ENCODE results near the gene PKD1. TPM values are rescaled to one million over a fixed set of nuclear protein-coding genes. Genes with fewer than 3 reads are reported as not detected.

The PKD1 gene
- total RNA-seq, 2 donors from 2014 or later = 66.4 to 145 TPM

- peaks cover 4 to 10% of the 10 kb centered on the region in 2 donors for H3K4me1 Mint-ChIP-seq (ENCODE audit: low read depth in 2 of 2)
- no peaks in the 10 kb centered on the region for H3K9me3 Mint-ChIP-seq
- DNase-seq (ENCODE audit: low spot score) = no peak
- no peak for ATAC-seq
- no peaks in the 10 kb centered on the region for H3K36me3 Mint-ChIP-seq
- no peaks in the 10 kb centered on the region for H3K27me3 Mint-ChIP-seq
- H3K27ac Mint-ChIP-seq = no peak overlapping the region
- H3K4me3 Mint-ChIP-seq = no peak overlapping the region
These were observed 27.0 kb upstream of the PKD1 start for GRCh38 chr16:2162676-2163118.

DNA sequence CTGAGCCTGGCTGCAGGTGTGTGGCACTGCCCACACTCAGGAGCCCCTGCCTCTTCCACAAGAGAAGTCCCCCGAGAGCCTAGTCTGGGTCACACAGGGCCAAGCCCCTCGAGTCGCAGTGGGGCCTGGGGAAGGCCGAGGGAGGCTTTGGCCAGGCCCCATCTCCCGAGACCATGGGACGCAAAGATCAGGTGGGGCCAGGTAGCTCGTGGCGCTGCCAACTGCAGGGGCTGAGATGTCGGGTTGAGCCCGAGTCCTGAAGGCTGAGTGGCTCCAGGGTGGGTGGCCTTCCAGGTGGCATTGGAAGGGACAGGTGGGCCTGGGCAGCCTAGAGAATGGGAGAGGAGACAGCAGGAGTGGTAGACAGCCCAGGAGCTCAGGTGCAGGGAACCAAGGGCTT is 26.2 kb upstream of the PKD1 start:
- DNase-seq (ENCODE audit: low spot score) (no peak), ATAC-seq (peak in 1 of 2 donors; percentile 3)
- Mint-ChIP-seq H3K9me3 (no peaks in the 10 kb centered on the region), H3K36me3 (no peaks in the 10 kb centered on the region), H3K4me1 (ENCODE audit: low read depth in 2 of 2) (peaks cover 12 to 15% of the 10 kb centered on the region in 2 donors), H3K4me3 (no peak overlapping the region), H3K27ac (no peak overlapping the region), H3K27me3 (no peaks in the 10 kb centered on the region)

- Mint-ChIP-seq H3K36me3 (no peaks in the 10 kb centered on the region), H3K9me3 (no peaks in the 10 kb centered on the region), H3K4me1 (ENCODE audit: low read depth in 2 of 2) (peaks cover 21 to 22% of the 10 kb centered on the region in 2 donors), H3K27me3 (no peaks in the 10 kb centered on the region), H3K4me3 (no peak overlapping the region), H3K27ac (no peak overlapping the region)
- ATAC-seq (no peak), DNase-seq (ENCODE audit: low spot score) (no peak)
These were observed 25.3 kb upstream of the PKD1 start for GRCh38 chr16:2160915-2161551.

GRCh38 chr16:2159175-2159838 is 23.6 kb upstream of the PKD1 start:
- no peak for DNase-seq (ENCODE audit: low spot score)
- no peak for ATAC-seq
- H3K9me3 Mint-ChIP-seq = no peaks in the 10 kb centered on the region

DNA sequence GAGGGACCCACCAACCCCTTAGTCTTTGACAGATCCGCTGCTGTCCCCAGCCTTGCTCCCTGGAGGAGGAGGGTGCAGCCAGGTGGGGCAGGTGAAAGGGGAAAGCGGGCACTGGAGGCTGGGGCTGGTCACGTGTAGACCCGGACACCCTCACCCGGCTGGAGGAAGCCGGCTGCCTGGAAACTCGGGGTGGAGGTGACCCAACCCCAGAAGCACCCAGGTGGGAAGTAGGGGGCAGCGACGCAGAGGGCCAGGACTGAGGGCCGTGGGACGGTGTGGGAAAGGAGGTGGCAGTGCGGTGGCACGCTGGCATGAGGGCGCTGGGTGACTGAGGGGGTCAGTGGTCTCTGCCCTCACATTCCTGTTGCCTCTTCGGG is 22.6 kb upstream of the PKD1 start:
- Mint-ChIP-seq H3K27me3 (no peaks in the 10 kb centered on the region), H3K36me3 (no peaks in the 10 kb centered on the region), H3K4me1 (ENCODE audit: low read depth in 2 of 2) (peaks cover 32 to 38% of the 10 kb centered on the region in 2 donors), H3K4me3 (no peak overlapping the region), H3K27ac (peak overlapping the region in 1 of 2 donors; percentile 51), H3K9me3 (no peaks in the 10 kb centered on the region)
- ATAC-seq (no peak), DNase-seq (ENCODE audit: low spot score) (no peak)

More at GRCh38 chr16:2159175-2159838, 23.6 kb upstream of the PKD1 start:
- Mint-ChIP-seq H3K4me1 (ENCODE audit: low read depth in 2 of 2) (peaks cover 26 to 30% of the 10 kb centered on the region in 2 donors), H3K27me3 (no peaks in the 10 kb centered on the region), H3K36me3 (no peaks in the 10 kb centered on the region), H3K4me3 (no peak overlapping the region), H3K27ac (no peak overlapping the region)

DNA sequence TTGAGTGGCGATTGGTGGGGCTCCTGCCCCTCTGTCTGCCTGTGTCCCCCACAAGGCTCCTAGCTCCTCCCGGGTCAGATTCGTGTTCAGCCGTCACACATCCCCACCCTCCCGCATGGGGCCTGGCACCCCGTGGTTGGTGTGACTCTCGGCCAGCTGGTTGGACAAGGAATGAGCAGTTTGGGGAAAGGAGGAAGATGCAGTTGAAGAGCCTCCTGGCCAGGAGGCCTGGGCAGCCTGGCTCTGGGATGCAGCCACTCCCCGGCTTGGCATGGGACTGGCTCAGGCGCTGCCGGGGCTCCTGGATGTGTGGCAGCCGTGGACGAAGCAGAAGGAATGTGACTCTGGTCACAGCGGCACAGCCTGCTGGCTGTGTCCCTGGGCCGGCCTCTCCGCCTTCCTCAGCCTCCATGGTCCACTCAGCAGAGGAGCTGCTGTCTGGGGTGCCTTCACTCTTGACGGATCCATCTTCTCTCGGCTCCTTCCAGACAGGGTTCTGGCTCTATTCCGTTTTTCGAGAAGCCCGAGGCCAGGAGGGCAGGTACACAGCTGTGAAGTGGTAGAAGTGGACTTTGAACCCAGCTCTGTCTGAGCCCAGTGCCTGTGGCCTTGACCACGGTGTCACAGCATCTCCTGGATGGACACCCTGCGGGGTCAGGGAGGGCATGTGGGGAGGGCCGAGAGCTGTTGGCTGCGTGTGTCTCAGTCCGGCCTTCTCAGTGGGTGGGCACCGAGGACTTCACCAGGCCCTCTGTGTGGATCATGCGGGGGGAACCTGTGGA is 22.0 kb upstream of the PKD1 start:
- H3K27me3 Mint-ChIP-seq = no peaks in the 10 kb centered on the region

DNA sequence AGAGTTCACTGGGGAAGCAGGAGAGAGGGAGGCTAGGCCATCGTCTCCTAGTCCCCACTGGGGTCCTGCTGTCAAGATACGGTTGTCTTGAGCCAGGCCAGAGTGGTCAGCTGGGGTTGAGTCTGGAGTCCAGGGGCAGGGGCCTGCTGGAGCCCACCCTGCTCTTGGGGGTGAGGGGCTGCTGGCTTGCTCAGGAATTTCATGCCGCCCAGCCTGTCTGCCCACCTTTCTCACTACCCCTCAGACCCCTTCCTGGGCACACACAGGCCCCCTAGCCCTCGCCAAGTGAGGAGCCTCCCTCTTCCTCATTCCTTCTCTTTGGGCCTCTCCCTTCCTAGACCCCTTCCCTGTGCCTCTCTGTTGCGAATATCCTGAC is 21.1 kb upstream of the PKD1 start:
- Mint-ChIP-seq H3K9me3 (no peaks in the 10 kb centered on the region), H3K36me3 (no peaks in the 10 kb centered on the region), H3K27ac (peak overlapping the region; percentile 70 to 83), H3K27me3 (no peaks in the 10 kb centered on the region), H3K4me1 (ENCODE audit: low read depth in 2 of 2) (peaks cover 32 to 36% of the 10 kb centered on the region in 2 donors), H3K4me3 (peak overlapping the region; percentile 95)
- ATAC-seq = no peak
- DNase-seq (ENCODE audit: low spot score) = no peak

More for the DNA sequence above, 22.0 kb upstream of the PKD1 start:
- Mint-ChIP-seq H3K4me3 (peak overlapping the region; percentile 95), H3K27ac (peak overlapping the region; percentile 70 to 83), H3K4me1 (ENCODE audit: low read depth in 2 of 2) (peaks cover 32 to 38% of the 10 kb centered on the region in 2 donors), H3K9me3 (no peaks in the 10 kb centered on the region), H3K36me3 (no peaks in the 10 kb centered on the region)
- DNase-seq (ENCODE audit: low spot score) = no peak
- ATAC-seq = no peak

DNA sequence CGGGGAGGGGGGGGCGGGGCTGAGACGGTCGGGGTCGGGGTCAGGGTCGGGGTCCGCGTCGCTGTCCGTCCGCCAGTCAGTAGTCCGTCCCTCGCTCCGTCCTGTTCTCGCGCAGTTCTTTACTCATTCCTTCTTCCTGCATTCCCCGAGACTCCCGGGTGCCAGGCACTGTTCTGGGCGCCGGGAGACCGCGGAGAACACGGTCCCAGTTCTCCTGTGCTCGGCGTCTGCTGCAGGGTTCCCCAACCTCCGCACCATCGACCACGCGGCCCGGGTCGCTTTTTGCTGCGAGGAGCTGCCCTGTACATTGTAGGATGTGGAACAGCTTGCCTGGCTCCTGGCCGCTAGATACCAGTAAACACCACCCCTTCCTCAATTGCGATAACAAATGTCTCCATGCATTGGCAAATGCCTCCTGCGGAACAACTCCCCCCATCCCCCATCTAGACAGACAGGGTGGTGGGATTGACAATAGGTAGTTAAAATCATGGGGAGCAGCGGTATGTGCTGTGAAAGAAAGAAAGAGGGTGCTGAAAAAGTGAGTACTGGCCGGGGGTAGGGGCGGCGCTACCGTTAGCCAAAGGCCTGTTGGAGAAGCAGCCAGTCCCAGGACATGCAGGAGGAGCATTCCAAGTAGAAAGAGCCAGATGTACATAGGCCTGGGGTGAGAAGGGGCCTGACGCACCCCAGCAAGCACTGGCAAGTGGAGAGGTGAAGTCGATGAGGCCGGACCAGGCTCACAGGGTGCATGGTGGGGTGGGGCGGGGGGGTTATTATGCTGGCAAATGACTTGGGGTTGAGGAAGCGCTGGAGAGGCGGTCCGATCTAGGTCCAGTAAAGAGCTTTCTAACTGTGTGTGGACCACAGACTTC is 20.5 kb upstream of the PKD1 start:
- H3K27ac Mint-ChIP-seq = peak overlapping the region; percentile 70 to 83
- no peak for DNase-seq (ENCODE audit: low spot score)
- peak overlapping the region; percentile 95 for H3K4me3 Mint-ChIP-seq
- H3K27me3 Mint-ChIP-seq = no peaks in the 10 kb centered on the region
- peaks cover 32 to 38% of the 10 kb centered on the region in 2 donors for H3K4me1 Mint-ChIP-seq (ENCODE audit: low read depth in 2 of 2)
- no peaks in the 10 kb centered on the region for H3K9me3 Mint-ChIP-seq
- ATAC-seq = no peak
- H3K36me3 Mint-ChIP-seq = peaks cover 2% of the 10 kb centered on the region

DNA sequence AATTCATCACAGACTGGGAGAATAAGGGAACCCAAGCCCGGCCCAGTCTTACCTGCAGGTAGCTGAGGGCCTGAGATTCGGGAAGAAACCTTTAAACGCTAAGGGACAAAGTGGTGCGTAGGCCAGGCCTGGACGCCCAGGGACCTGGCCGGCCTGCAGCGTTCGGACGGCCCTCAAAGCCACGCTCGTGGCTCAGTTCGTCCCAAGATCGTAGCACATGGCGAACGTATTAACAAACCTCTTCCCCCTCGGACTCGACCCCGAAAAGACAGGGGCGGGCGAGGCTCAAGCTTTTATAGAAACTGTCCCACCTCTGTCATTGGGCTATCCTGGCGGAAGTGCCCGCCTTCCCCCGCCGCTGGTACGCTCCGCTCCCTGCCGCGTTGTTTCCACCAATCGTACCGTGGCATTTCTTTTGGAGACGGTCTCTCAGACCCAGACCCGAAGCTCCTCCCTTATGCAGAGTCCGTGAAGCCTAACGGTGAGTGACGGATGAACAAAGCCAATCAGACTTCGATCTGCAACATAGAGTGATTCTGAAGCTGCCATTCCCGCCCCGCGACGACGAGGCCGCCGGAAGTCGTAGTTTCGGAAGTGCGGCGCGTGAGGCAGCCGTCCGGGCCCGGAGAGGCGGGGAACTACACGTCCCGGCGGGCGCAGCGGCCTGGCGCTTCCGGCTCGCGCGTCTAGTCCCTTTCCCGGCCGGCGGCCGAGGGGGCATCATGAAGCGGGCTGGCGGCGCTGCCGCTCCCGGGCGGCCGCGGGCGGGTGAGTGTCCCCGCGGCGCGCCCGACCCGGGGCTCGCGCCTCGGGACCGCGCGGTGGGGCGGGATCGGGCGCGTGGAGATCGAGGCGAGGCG is 19.6 kb upstream of the PKD1 start, which contains the start of gene TRAF7:
TRAF7 (plus strand) TSS at position 692 of the 860 bp plus-strand sequence. CDS start 8,139 bp downstream, outside the sequence.
- no peaks in the 10 kb centered on the region for H3K9me3 Mint-ChIP-seq
- ATAC-seq = peak; percentile 94

GRCh38 chr16:2154533-2155090 is 18.9 kb upstream of the PKD1 start:
- DNase-seq (ENCODE audit: low spot score) = no peak
- Mint-ChIP-seq H3K27me3 (no peaks in the 10 kb centered on the region), H3K36me3 (peaks cover 5% of the 10 kb centered on the region), H3K9me3 (no peaks in the 10 kb centered on the region), H3K27ac (peak overlapping the region; percentile 70 to 83), H3K4me1 (ENCODE audit: low read depth in 2 of 2) (peaks cover 36 to 46% of the 10 kb centered on the region in 2 donors), H3K4me3 (peak overlapping the region; percentile 88)
- no peak for ATAC-seq

More for the DNA sequence above, 19.6 kb upstream of the PKD1 start, which contains the start of gene TRAF7:
- Mint-ChIP-seq H3K4me3 (peak within 1 kb of the TSS; percentile 95), H3K36me3 (peaks cover 5% of the 10 kb centered on the region), H3K27me3 (no peaks in the 10 kb centered on the region), H3K27ac (peak within 1 kb of the TSS; percentile 70 to 83), H3K4me1 (ENCODE audit: low read depth in 2 of 2) (peaks cover 32 to 40% of the 10 kb centered on the region in 2 donors)
- peak; percentile 99 for DNase-seq (ENCODE audit: low spot score)

GRCh38 chr16:2152695-2153506 is 17.2 kb upstream of the PKD1 start:
- peaks cover 34 to 43% of the 10 kb centered on the region in 2 donors for H3K4me1 Mint-ChIP-seq (ENCODE audit: low read depth in 2 of 2)
- peak overlapping the region; percentile 70 to 83 for H3K27ac Mint-ChIP-seq
- DNase-seq (ENCODE audit: low spot score) (peak; percentile 61), ATAC-seq (no peak)
- peak overlapping the region; percentile 88 for H3K4me3 Mint-ChIP-seq
- peaks cover 5% of the 10 kb centered on the region for H3K36me3 Mint-ChIP-seq
- H3K27me3 Mint-ChIP-seq = no peaks in the 10 kb centered on the region
- H3K9me3 Mint-ChIP-seq = no peaks in the 10 kb centered on the region

Data from natural killer cell treated with Interleukin-12 subunit alpha and Interleukin-12 subunit beta and Interleukin-15 and Interleukin-18, amount 100 ng/mL, for 72 hours (primary cell).